OCI-LY1 (cell line): ENCODE data around the gene DSTYK.

Experiments
- H2AFZ ChIP-seq: fragments of 200-600 bp; sonication (generic), shearing (Covaris generic); 2 replicates; pipeline ENCODE4 v1.6.0; 2014; ENCODE audit warnings: antibody characterized with exemption, mild to moderate bottlenecking, low read length
- H3F3A ChIP-seq: fragments of 200-600 bp; sonication (generic), shearing (Covaris generic); 2 replicates; pipeline ENCODE4 v1.6.0; 2014; ENCODE audit warnings: mild to moderate bottlenecking, antibody characterized with exemption, low read length, moderate library complexity; ENCODE audit not compliant: insufficient read depth
- H3K27ac ChIP-seq: fragments of 200-600 bp; sonication (generic); 2 replicates; pipeline ENCODE4 v1.5.1; 2014; ENCODE audit warnings: low read length, mixed run types, mild to moderate bottlenecking, low read depth; ENCODE audit not compliant: poor library complexity, severe bottlenecking
- H3K27me3 ChIP-seq: fragments of 200-600 bp; sonication (generic); 2 replicates; pipeline ENCODE4 v1.6.0; 2014; ENCODE audit warnings: antibody characterized with exemption, mild to moderate bottlenecking, low read length, moderate library complexity; ENCODE audit not compliant: insufficient read depth
- H3K36me3 ChIP-seq: fragments of 200-600 bp; sonication (generic); 2 replicates; pipeline ENCODE4 v1.6.1; 2014; ENCODE audit warnings: mild to moderate bottlenecking, antibody characterized with exemption, low read length, moderate library complexity, mixed read lengths; ENCODE audit not compliant: insufficient read depth
- H3K4me1 ChIP-seq: fragments of 200-600 bp; sonication (generic); 2 replicates; pipeline ENCODE4 v1.5.1; 2014; ENCODE audit warnings: mild to moderate bottlenecking, low read length, moderate library complexity; ENCODE audit not compliant: insufficient read depth, severe bottlenecking
- H3K4me2 ChIP-seq: fragments of 200-600 bp; sonication (generic), shearing (Covaris generic); 2 replicates; pipeline ENCODE4 v1.6.1; 2014; ENCODE audit warnings: low read length
- H3K4me3 ChIP-seq: fragments of 200-600 bp; sonication (generic); 2 replicates; pipeline ENCODE4 v1.5.1; 2014; ENCODE audit warnings: low read length, low read depth, mild to moderate bottlenecking, mixed read lengths; ENCODE audit not compliant: poor library complexity, severe bottlenecking
- H3K79me2 ChIP-seq: fragments of 200-600 bp; shearing (Covaris generic); 2 replicates; pipeline ENCODE4 v1.6.1; 2016; ENCODE audit warnings: mixed run types, low read length, mixed read lengths; ENCODE audit not compliant: insufficient read depth
- H3K9ac ChIP-seq: fragments of 200-600 bp; sonication (generic), shearing (Covaris generic); 2 replicates; pipeline ENCODE4 v1.6.1; 2014; ENCODE audit warnings: mild to moderate bottlenecking, low read length, mixed read lengths
- H3K9me2 ChIP-seq: fragments of 200-600 bp; sonication (generic), shearing (Covaris generic); 2 replicates; pipeline ENCODE4 v1.6.1; 2014; ENCODE audit warnings: low read depth, mild to moderate bottlenecking, low read length, mixed read lengths
- H3K9me3 ChIP-seq: fragments of 200-600 bp; shearing (Covaris generic); 2 replicates; pipeline ENCODE4 v1.6.1; 2014; ENCODE audit warnings: low read length, mixed read lengths
- H4K20me1 ChIP-seq: fragments of 200-600 bp; sonication (generic), shearing (Covaris generic); 2 replicates; pipeline ENCODE4 v1.6.0; 2016; ENCODE audit warnings: mild to moderate bottlenecking, low read length; ENCODE audit not compliant: insufficient read depth
- EZH2 ChIP-seq: fragments of 200-600 bp; sonication (generic), shearing (Covaris generic); IDR thresholded peaks from 2 replicates; pipeline ENCODE4 v1.8.0; 2017; ENCODE audit warnings: borderline replicate concordance, mixed run types, mild to moderate bottlenecking, antibody characterized with exemption, low read length, moderate library complexity, mixed read lengths
- TF ChIP-seq, protein P1 (sequence below): fragments of 200-600 bp; sonication (generic), shearing (Covaris generic); IDR thresholded peaks from 2 replicates; pipeline ENCODE4 v1.5.1; 2017; ENCODE audit warnings: mild to moderate bottlenecking, antibody characterized with exemption, low read length, moderate library complexity, mixed read lengths

DSTYK gene

GRCh38 chr1:205188098-205188497, 23.4 kb downstream of the DSTYK start:
- Histone ChIP-seq H3K4me2 (no peak overlapping the region), H3K9me2 (no peaks in the 10 kb centered on the region), H3K36me3 (no peaks in the 10 kb centered on the region), H3K79me2 (no peaks in the 10 kb centered on the region), H3K27ac (no peak overlapping the region), H3K9ac (no peak overlapping the region), H4K20me1 (no peaks in the 10 kb centered on the region), H2AFZ (no peak overlapping the region), H3F3A (no peaks in the 10 kb centered on the region), H3K4me3 (no peak overlapping the region), H3K4me1 (no peaks in the 10 kb centered on the region), H3K9me3 (no peaks in the 10 kb centered on the region), H3K27me3 (no peaks in the 10 kb centered on the region)
- TF ChIP-seq EZH2, result no peak
- TF ChIP-seq, protein P1, sequence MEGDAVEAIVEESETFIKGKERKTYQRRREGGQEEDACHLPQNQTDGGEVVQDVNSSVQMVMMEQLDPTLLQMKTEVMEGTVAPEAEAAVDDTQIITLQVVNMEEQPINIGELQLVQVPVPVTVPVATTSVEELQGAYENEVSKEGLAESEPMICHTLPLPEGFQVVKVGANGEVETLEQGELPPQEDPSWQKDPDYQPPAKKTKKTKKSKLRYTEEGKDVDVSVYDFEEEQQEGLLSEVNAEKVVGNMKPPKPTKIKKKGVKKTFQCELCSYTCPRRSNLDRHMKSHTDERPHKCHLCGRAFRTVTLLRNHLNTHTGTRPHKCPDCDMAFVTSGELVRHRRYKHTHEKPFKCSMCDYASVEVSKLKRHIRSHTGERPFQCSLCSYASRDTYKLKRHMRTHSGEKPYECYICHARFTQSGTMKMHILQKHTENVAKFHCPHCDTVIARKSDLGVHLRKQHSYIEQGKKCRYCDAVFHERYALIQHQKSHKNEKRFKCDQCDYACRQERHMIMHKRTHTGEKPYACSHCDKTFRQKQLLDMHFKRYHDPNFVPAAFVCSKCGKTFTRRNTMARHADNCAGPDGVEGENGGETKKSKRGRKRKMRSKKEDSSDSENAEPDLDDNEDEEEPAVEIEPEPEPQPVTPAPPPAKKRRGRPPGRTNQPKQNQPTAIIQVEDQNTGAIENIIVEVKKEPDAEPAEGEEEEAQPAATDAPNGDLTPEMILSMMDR, result no peak

GRCh38 chr1:205187420-205187819, 24.1 kb downstream of the DSTYK start:
- no peaks in the 10 kb centered on the region for H3K27me3 ChIP-seq
- no peak for TF ChIP-seq EZH2
- TF ChIP-seq, protein P1, result no peak
- H3K79me2 ChIP-seq, result no peaks in the 10 kb centered on the region
- H3K9ac ChIP-seq, result no peak overlapping the region
- no peak overlapping the region for H3K27ac ChIP-seq
- H3K9me2 ChIP-seq, result no peaks in the 10 kb centered on the region
- H3F3A ChIP-seq, result no peaks in the 10 kb centered on the region
- no peak overlapping the region for H3K4me3 ChIP-seq
- H3K4me1 ChIP-seq, result no peaks in the 10 kb centered on the region
- no peak overlapping the region for H3K4me2 ChIP-seq
- H3K36me3 ChIP-seq, result no peaks in the 10 kb centered on the region
- H3K9me3 ChIP-seq, result no peaks in the 10 kb centered on the region
- H2AFZ ChIP-seq, result no peak overlapping the region
- no peaks in the 10 kb centered on the region for H4K20me1 ChIP-seq

- Histone ChIP-seq H3K9ac (no peak overlapping the region), H3K4me3 (no peak overlapping the region), H3F3A (no peaks in the 10 kb centered on the region), H3K79me2 (no peaks in the 10 kb centered on the region), H3K9me3 (no peaks in the 10 kb centered on the region), H3K36me3 (no peaks in the 10 kb centered on the region), H3K27me3 (no peaks in the 10 kb centered on the region), H3K9me2 (no peaks in the 10 kb centered on the region), H2AFZ (no peak overlapping the region), H3K4me1 (no peaks in the 10 kb centered on the region), H3K27ac (no peak overlapping the region), H4K20me1 (no peaks in the 10 kb centered on the region), H3K4me2 (no peak overlapping the region)
- TF ChIP-seq, protein P1, result no peak
- TF ChIP-seq EZH2, result no peak
These were observed 25.3 kb downstream of the DSTYK start for GRCh38 chr1:205186191-205186590.
